ENCODE results near the gene ZNF490.
"Not testable (repeated sequence)": the region's sequence is repeated elsewhere in the genome, so short reads cannot be mapped to it uniquely, and the experiment has no call there.

ZNF490 gene

DNA sequence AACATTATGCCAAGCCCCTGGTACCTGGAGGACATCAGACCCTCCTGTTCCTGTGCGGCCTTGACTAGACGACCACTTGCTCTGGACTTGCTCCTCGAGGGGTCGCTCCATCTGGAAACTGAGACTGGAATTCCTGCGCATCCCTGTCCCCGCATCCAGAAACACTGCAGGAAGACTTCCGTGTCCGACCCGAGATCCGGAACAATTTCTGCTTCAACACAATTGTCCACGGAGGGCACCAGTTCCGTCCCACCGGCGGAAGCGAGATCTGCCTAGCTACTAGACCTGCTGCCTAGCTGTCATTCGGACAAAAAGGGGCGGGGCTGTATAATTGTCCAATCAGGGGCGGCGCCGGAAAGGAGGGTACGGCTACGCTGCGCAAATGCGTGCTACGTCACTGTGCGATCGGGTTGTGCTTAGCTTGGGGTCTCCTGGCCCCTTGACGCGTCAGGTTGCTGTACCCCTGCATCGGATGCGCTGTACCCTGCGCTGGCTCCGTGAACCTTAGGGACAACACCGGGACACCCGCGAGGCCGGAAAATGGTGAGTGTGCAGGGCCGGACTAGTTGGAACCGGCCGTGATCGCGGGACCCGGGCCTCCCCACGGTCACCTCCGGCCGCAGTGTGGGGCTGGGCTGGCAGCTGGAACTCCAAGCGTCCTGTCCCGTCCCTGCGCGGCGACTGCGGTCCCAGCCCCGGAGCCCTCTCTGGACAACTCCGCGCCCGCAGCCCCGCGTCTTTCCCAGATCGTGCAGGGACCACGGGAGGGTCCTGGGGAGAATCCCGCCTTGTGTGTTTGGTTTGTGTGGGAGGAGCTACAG, at the start of gene ZNF490, which contains the start of gene ZNF791:
Gene ZNF490 (minus strand): TSS at position 274 of the 821 bp plus-strand sequence. CDS start 133 bp downstream, at position 141.
Gene ZNF791 (plus strand): TSS at position 381 of the 821 bp plus-strand sequence. CDS start 160 bp downstream, at position 541.
- peaks cover 45% of the 10 kb centered on the region for H3K4me1 Mint-ChIP-seq
- H3K36me3 Mint-ChIP-seq: peaks cover 2% of the 10 kb centered on the region
- H3K4me3 Mint-ChIP-seq: peak within 1 kb of the TSS; percentile 98
- peak within 1 kb of the TSS; percentile 95 for H3K27ac Mint-ChIP-seq
- H3K9me3 Mint-ChIP-seq: no peaks in the 10 kb centered on the region
- no peaks in the 10 kb centered on the region for H3K27me3 Mint-ChIP-seq
- peak; percentile 95 for ATAC-seq

DNA sequence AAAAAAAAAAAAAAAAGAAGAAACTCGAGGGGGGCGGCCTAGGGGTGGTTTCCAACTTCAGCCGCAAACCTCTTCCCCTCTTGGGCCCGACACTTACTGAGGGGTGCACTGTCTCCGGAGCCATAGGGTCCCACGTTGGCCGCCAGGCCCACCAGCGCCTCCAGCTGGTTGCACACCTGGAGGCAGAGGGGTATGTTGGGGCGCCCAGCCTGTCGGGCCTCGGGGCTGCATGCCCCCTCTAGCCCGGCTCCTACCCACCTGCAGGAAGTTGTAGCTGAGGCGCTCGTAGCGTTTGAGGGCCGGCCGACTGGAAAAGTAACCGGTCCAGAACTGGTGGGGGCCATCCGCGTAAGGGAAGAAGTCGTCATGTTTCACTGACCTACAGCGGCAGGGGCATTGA, 47.4 kb upstream of the ZNF490 start:
- no peak for ATAC-seq
- H3K27me3 Mint-ChIP-seq: no peaks in the 10 kb centered on the region
- peaks cover 60% of the 10 kb centered on the region for H3K36me3 Mint-ChIP-seq
- H3K27ac Mint-ChIP-seq: no peak overlapping the region
- H3K4me1 Mint-ChIP-seq: peaks cover 16% of the 10 kb centered on the region
- H3K4me3 Mint-ChIP-seq: no peak overlapping the region
- H3K9me3 Mint-ChIP-seq: no peaks in the 10 kb centered on the region

DNA sequence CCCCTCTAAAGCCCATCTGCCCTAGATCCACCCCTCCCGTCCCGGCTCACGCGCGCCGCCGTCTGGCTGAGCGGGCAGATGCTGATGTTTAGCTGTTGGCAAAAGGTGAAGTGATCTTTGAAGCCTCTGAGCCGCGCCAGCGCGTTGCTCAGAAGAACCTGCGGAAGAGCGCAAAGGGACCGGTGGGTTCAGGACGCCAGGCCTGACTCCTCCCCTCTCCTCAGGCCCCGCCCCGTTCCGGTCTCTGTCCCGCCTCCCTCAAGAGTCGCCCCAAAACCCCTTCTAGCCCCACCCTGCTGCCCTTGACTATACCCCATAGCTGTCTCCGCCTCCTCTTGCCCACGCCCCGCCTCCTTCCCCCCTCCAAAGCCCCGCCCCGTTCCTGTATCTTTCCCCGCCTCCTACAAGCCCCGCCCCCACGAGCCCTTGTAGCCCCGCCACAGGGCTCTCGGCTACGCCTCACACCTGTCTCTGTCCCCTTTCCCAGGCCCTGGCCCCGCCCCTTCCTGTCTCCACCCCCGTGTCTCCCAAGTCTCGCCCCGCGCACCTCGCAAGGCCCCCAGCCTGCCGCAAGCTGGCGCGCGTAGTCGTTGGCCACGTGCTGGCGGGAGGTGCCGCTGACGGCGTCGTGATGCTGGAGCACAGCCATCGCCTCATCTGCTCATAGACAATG, 46.4 kb upstream of the ZNF490 start:
- H3K27ac Mint-ChIP-seq: peak overlapping the region; percentile 25
- H3K4me1 Mint-ChIP-seq: peaks cover 16% of the 10 kb centered on the region
- peaks cover 61% of the 10 kb centered on the region for H3K36me3 Mint-ChIP-seq
- no peaks in the 10 kb centered on the region for H3K9me3 Mint-ChIP-seq
- ATAC-seq: peak; percentile 36
- no peaks in the 10 kb centered on the region for H3K27me3 Mint-ChIP-seq
- H3K4me3 Mint-ChIP-seq: no peak overlapping the region

DNA sequence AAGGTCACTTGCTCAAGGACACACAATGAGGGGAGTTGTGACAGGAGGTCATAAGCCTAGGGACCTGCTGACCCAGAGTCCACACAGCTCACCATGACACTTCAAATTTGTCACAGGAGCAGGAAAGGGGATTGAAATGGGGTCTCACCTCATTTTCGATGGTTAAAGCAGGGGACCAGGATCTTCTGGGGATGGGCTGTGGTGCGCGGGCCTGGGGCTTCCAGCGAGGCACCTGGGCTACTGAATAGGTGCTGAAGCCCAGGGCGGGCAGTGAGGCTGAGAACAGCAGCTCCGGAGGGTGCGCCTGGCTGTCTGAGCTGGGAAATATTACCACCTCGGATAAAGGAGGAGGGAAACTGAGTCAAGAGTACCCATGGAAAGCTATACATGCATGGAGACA, 44.9 kb upstream of the ZNF490 start:
- peaks cover 72% of the 10 kb centered on the region for H3K36me3 Mint-ChIP-seq
- H3K27me3 Mint-ChIP-seq: no peaks in the 10 kb centered on the region
- no peaks in the 10 kb centered on the region for H3K9me3 Mint-ChIP-seq
- peaks cover 16% of the 10 kb centered on the region for H3K4me1 Mint-ChIP-seq
- ATAC-seq: no peak
- H3K4me3 Mint-ChIP-seq: no peak overlapping the region
- no peak overlapping the region for H3K27ac Mint-ChIP-seq

DNA sequence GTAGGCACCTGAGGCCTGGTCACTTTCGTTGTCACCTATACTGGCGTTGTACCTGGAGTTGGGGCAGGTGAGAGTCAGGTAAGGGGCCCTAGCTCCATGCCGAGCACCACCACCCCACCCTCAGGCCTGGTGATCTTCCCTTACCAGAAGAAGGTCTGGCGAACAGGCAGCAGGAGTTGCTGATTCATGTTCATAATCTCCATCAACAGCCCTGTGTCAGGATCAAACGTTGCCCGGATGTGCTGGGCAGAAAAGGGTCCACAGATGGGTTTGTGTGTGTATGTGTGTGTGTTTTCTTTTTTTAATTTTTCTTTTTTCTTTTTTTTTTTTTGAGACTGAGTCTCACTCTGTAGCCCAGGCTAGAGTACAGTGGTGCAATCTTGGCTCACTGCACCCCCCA, 41.6 kb upstream of the ZNF490 start:
- ATAC-seq: no peak
- no peaks in the 10 kb centered on the region for H3K27me3 Mint-ChIP-seq
- no peak overlapping the region for H3K4me3 Mint-ChIP-seq
- no peaks in the 10 kb centered on the region for H3K9me3 Mint-ChIP-seq
- peaks cover 76% of the 10 kb centered on the region for H3K36me3 Mint-ChIP-seq
- H3K4me1 Mint-ChIP-seq: peaks cover 20% of the 10 kb centered on the region
- no peak overlapping the region for H3K27ac Mint-ChIP-seq

DNA sequence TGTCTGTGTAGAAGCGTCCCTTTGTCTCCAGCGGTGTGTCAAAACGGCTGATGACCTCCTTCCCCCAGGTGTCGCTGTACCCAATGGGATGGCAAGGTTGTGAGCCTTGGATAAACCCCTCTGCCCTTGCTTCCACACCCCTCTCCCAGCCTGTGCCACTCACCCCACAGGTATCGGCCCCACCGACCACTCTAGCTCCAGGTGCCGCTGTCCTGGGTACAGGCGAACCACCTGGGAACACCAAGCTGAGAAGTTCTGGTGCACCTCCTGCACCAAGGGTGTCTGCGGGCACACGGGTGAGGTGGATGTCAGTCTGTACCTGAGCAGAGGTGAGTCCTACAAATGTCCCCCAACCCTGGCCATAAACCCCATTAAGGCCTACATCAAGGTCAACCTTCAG, 39.3 kb upstream of the ZNF490 start:
- Mint-ChIP-seq H3K4me1 (peaks cover 13% of the 10 kb centered on the region), H3K36me3 (peaks cover 68% of the 10 kb centered on the region), H3K9me3 (no peaks in the 10 kb centered on the region), H3K27ac (no peak overlapping the region), H3K4me3 (no peak overlapping the region), H3K27me3 (no peaks in the 10 kb centered on the region)
- no peak for ATAC-seq

DNA sequence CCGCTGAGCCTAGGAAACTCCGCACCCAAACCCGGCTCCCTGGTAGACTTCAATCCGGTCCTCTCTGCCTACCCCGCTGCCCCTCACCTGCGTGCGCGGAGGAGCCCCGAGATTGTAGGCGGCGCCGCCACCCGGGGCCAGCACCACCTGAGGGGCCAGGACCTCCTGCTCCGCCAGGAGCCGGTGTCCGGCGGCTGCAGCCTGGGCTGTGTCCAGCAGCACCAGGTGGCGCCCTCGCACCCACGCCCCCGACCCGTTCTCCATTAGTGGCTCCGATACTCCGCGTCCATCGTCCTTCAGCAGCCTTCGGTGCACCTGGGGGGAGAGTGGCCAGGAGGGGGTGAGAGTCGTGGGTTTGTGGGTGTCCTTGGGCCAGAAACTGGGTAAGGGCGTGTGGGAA, 37.5 kb upstream of the ZNF490 start:
- no peak overlapping the region for H3K4me3 Mint-ChIP-seq
- no peaks in the 10 kb centered on the region for H3K9me3 Mint-ChIP-seq
- peaks cover 13% of the 10 kb centered on the region for H3K4me1 Mint-ChIP-seq
- peaks cover 72% of the 10 kb centered on the region for H3K36me3 Mint-ChIP-seq
- ATAC-seq: no peak
- H3K27me3 Mint-ChIP-seq: no peaks in the 10 kb centered on the region
- H3K27ac Mint-ChIP-seq: no peak overlapping the region

DNA sequence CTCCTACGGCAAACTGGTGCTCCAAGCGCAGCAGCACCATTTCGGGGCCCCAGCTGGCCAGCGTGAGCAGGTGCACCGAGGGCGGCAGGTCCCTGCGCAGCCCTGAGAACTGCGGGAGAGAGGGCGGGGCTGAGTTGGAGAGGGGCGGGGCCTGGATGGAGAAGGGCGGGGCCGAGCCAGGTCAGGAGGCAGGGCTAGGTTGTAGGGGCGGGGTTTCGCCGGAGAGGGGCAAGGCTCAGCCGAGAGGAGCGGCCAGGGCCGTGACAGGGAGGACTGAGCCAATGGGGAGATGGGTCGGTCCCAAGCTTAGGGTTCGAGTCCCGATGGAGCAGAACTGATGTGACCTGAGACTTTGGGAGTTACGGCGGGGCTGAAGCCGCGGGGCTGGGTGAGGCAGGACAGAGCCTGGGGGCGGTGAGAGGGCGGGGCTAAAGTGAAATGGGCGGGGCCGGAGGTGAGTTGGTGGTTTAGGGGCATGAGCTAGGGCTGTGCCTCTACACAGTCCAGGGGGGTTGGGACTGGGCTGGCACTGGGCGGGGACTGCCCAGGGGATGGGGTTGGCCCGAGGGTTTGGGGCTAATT, 37.0 kb upstream of the ZNF490 start:
- no peaks in the 10 kb centered on the region for H3K9me3 Mint-ChIP-seq
- H3K4me1 Mint-ChIP-seq: peaks cover 13% of the 10 kb centered on the region
- H3K27ac Mint-ChIP-seq: peak overlapping the region; percentile 61
- peak; percentile 61 for ATAC-seq
- peaks cover 72% of the 10 kb centered on the region for H3K36me3 Mint-ChIP-seq
- H3K4me3 Mint-ChIP-seq: no peak overlapping the region
- H3K27me3 Mint-ChIP-seq: no peaks in the 10 kb centered on the region

DNA sequence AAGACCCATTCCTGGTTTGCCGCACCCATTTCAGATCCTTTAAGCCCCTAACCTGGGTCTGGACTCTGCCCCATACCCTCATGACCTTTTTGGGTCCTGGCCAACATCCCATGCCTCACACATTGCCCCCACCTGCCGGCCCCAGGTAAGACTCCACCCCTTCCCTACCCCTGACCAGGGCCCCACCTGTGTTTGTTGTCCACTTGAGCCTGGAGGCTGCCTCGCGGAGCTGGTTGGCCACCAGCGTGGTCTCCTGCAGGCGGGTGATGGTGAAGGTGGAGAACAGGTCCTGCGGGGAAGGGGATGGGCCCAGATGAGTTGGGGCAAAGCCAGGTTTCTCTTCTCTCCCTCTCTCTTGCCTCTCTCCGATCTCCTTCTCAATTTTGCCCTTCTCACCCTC, 36.4 kb upstream of the ZNF490 start:
- ATAC-seq: no peak
- Mint-ChIP-seq H3K4me3 (no peak overlapping the region), H3K9me3 (no peaks in the 10 kb centered on the region)

DNA sequence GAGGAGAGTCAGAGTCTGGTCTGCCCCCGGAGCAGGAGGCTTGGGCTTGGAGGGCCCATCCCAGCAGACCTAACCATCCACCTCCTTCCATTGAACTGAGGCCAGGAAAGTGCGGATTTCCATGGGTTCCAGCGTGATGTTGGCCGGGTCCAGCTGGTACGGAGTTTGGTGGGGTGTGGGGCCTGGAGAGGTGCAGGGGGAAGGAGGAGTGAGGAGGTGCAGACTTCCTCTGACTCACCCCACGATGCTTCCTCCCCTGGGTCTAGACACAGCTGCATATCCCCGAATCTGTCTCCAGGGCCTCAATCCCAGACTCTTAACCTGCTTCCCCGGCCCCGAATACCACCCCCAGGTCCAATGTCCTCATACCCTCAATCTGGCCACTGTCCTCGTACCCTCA, 35.9 kb upstream of the ZNF490 start:
- Mint-ChIP-seq H3K27me3 (no peaks in the 10 kb centered on the region), H3K36me3 (peaks cover 63% of the 10 kb centered on the region), H3K9me3 (no peaks in the 10 kb centered on the region), H3K4me3 (no peak overlapping the region), H3K4me1 (peaks cover 13% of the 10 kb centered on the region), H3K27ac (peak overlapping the region; percentile 61)
- no peak for ATAC-seq

More for the DNA sequence above, 36.4 kb upstream of the ZNF490 start:
- no peaks in the 10 kb centered on the region for H3K27me3 Mint-ChIP-seq
- peaks cover 68% of the 10 kb centered on the region for H3K36me3 Mint-ChIP-seq
- H3K4me1 Mint-ChIP-seq: peaks cover 13% of the 10 kb centered on the region
- H3K27ac Mint-ChIP-seq: peak overlapping the region; percentile 61

DNA sequence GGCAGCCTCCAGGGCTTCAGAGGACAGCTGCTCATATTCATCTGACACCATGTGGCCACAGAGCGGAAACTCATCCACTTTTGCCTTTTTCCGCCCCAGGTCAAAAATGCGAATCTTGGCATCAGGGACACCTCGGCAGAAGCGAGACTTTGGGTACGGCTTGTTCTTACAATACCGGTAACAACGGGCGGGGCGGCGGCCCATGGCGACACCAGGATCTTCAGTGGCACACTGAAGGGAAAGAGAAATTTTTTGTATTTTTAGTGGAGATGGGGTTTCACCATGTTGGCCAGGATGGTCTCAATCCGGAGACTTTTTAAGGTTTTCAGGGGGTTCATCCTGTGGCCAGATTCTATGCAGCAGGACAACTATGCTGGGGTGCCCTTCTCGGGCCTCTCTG, 33.1 kb upstream of the ZNF490 start:
- Mint-ChIP-seq H3K4me1 (peaks cover 24% of the 10 kb centered on the region), H3K36me3 (peaks cover 49% of the 10 kb centered on the region)
- H3K27ac Mint-ChIP-seq, ATAC-seq, H3K4me3 Mint-ChIP-seq, H3K27me3 Mint-ChIP-seq, H3K9me3 Mint-ChIP-seq: not testable (repeated sequence)

DNA sequence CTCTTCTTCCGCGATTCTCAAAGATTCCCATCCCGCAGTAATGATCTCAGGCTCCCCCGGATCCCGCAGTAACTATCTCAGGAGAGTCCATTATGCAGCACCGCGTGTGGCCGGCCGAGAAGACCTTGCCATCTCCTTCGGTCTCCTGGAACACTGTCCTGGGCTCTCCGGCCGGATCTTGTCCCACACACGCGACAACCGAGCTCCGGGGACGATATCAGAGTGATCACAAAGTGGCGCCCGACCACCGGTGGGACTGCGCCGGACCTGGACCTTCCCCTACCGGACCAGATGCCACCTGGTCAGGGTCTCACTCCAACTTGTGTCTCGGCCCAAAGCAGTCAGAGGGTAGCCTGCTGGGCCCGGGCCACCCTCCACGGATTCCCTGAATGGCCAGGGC, 31.9 kb upstream of the ZNF490 start:
- no peaks in the 10 kb centered on the region for H3K9me3 Mint-ChIP-seq
- H3K27ac Mint-ChIP-seq: no peak overlapping the region
- peaks cover 17% of the 10 kb centered on the region for H3K4me1 Mint-ChIP-seq
- H3K27me3 Mint-ChIP-seq: no peaks in the 10 kb centered on the region
- H3K4me3 Mint-ChIP-seq: no peak overlapping the region
- H3K36me3 Mint-ChIP-seq: peaks cover 41% of the 10 kb centered on the region
- no peak for ATAC-seq

DNA sequence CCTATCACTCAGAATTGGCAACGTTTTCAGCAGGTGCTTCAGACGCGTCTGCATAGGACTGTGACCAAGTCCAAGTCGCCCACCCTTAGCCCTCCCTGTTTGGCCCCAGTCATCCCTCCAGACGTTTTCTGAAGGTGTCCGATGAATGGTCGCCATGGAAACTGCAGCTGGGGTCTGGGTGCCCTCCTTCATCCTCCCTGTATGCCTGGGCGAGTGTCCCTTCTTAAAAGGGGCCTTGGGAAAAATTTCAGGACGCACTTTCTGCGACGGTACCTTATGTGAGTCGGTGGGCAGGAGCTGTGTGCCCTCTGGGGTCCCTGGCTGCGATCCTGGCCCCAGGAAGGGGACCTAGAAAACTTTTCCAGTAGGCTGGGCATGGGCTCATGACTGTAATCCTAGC, 30.8 kb upstream of the ZNF490 start:
- H3K36me3 Mint-ChIP-seq: peaks cover 41% of the 10 kb centered on the region
- no peaks in the 10 kb centered on the region for H3K27me3 Mint-ChIP-seq
- peaks cover 11% of the 10 kb centered on the region for H3K4me1 Mint-ChIP-seq
- H3K4me3 Mint-ChIP-seq: no peak overlapping the region
- H3K27ac Mint-ChIP-seq: no peak overlapping the region
- ATAC-seq: no peak
- H3K9me3 Mint-ChIP-seq: no peaks in the 10 kb centered on the region

DNA sequence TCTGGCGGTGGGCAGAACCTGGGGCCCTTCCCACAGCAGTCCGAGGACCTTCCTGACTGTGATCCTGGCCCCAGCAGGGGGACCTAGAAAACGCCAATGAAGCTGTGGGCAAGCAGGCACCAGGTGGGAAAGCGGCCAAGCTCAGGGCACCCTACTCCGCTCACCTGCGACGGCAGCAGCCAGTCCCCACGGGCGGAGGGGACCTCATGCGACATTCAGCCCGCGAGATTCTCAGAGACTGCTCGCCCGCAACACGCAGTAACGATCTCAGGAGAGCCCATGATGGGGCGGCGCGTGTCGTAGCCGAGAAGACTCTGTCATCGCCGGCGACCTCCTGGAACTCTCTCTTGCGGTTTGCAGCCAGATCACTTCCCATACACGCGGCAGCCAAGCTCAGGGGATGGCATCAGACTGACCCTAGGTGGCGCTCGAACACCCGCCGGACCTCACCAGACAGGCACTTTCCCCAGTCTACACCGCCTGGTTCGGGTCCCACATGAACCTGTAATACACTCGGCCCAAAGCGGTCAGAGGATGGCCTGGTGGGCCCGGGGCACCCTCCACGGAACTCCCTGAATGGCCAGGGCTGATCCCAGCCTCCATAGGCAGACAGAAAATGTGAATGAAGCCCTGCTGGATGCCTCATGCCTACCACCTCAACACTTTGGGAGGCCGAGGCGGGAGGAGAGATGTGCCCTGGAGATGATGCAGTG, 29.4 kb upstream of the ZNF490 start:
- peak; percentile 97 for ATAC-seq
- peaks cover 39% of the 10 kb centered on the region for H3K36me3 Mint-ChIP-seq
- H3K27me3 Mint-ChIP-seq: no peaks in the 10 kb centered on the region
- H3K4me1 Mint-ChIP-seq: peaks cover 15% of the 10 kb centered on the region
- no peaks in the 10 kb centered on the region for H3K9me3 Mint-ChIP-seq
- peak overlapping the region; percentile 58 for H3K4me3 Mint-ChIP-seq
- H3K27ac Mint-ChIP-seq: peak overlapping the region; percentile 65

DNA sequence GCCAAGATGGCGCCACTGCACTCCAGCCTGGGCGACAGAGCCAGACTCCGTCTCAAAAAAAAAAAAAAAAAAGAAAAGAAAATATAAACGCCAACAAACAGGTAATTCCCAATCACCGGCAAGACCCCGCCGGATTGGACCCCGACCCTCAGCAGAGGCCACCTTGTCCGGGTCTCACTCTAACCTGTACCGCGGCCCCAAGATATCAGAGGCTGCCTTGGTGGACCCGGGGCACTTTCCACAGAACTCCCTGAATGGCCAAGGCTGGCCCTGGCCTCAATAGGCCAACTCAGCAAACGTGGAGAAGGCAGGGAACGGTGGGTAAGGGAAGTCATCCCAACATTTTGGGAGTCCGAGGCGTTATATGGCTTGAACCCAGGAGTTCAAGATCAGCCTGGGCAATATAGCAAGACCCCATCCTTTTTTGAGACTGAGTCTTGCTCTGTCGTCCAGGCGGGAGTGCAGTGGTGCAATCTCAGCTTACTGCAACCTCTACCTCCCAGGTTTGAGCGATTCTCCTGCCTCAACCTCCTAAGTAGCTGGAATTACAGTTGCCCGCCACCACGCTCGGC, 28.1 kb upstream of the ZNF490 start:
- Mint-ChIP-seq H3K27me3 (no peaks in the 10 kb centered on the region), H3K4me3 (no peak overlapping the region), H3K9me3 (no peaks in the 10 kb centered on the region), H3K27ac (no peak overlapping the region), H3K36me3 (peaks cover 37% of the 10 kb centered on the region), H3K4me1 (peaks cover 17% of the 10 kb centered on the region)
- ATAC-seq: no peak

All from stimulated activated memory B cell treated with anti-CD40 and anti-IgM and Interleukin-4, amounts not matched to agents 10 μg/mL and 1 μg/mL and 100 μg/mL, for 72 hours (primary cell).